Osteoblast (primary cell): ENCODE data around the gene B2M. TPM values are rescaled to one million over a fixed set of nuclear protein-coding genes. Genes with fewer than 3 reads are reported as not detected.
"Not testable (repeated sequence)": the region's sequence is repeated elsewhere in the genome, so short reads cannot be mapped to it uniquely, and the experiment has no call there.

Source experiments
- DNase-seq: peaks from one replicate; pipeline ENCODE4 v3.0.0; 2011; ENCODE audit warnings: low spot score, mixed read lengths; ENCODE audit not compliant: insufficient read length; ENCODE audit errors: missing footprints
- H2AFZ ChIP-seq: 2 replicates; pipeline ENCODE4 v1.6.0; 2011; ENCODE audit warnings: mild to moderate bottlenecking, low read length
- H3K27ac ChIP-seq: 2 replicates; pipeline ENCODE4 v1.5.1; 2011; ENCODE audit warnings: mild to moderate bottlenecking, low read depth, low read length, moderate library complexity
- H3K27me3 ChIP-seq: 2 replicates; pipeline ENCODE4 v1.6.0; 2012; ENCODE audit warnings: mild to moderate bottlenecking, control low read depth, inconsistent platforms, low read length, moderate library complexity; ENCODE audit not compliant: insufficient read depth
- H3K36me3 ChIP-seq: 2 replicates; pipeline ENCODE4 v1.5.1; 2011; ENCODE audit warnings: mild to moderate bottlenecking, low read length, control low read depth, moderate library complexity; ENCODE audit not compliant: insufficient read depth
- H3K4me1 ChIP-seq: 2 replicates; pipeline ENCODE4 v1.5.1; 2011; ENCODE audit warnings: mild to moderate bottlenecking, low read length, control low read depth, moderate library complexity; ENCODE audit not compliant: insufficient read depth
- H3K4me2 ChIP-seq: 2 replicates; pipeline ENCODE4 v1.6.0; 2011; ENCODE audit warnings: mild to moderate bottlenecking, low read length; ENCODE audit not compliant: insufficient read depth
- H3K4me3 ChIP-seq: fragments of 200-600 bp; sonication (generic); 3 replicates; pipeline ENCODE4 v1.5.1; 2012; ENCODE audit warnings: mild to moderate bottlenecking, low read length, inconsistent platforms; ENCODE audit not compliant: insufficient read depth
- H3K79me2 ChIP-seq: 2 replicates; pipeline ENCODE4 v1.6.0; 2012; ENCODE audit warnings: mild to moderate bottlenecking, low read length, control low read depth, inconsistent platforms; ENCODE audit not compliant: insufficient read depth
- H3K9me3 ChIP-seq: 2 replicates; pipeline ENCODE4 v1.5.1; 2011; ENCODE audit warnings: low read depth, low read length, control low read depth
- H4K20me1 ChIP-seq: 2 replicates; pipeline ENCODE4 v1.6.0; 2012; ENCODE audit warnings: mild to moderate bottlenecking, low read length, control low read depth; ENCODE audit not compliant: insufficient read depth
- CTCF ChIP-seq: IDR thresholded peaks from 2 replicates; pipeline ENCODE4 v1.5.1; 2011; ENCODE audit warnings: mild to moderate bottlenecking, low read depth, low read length, moderate library complexity; ENCODE audit errors: extremely low read depth
- total RNA-seq: library from RNA; depleted of rRNA; stranded (reverse); fragments of >200 nt; gene quantifications from 2 replicates; pipeline ENCODE4 v1.2.3, GENCODE V29; 2012

Gene B2M
- total RNA-seq, 1 donor: 4,170 TPM

GRCh38 chr15:44738340-44738984 is 27.1 kb downstream of the B2M start:
- Histone ChIP-seq H4K20me1 (no peaks in the 10 kb centered on the region), H3K27ac (no peak overlapping the region), H3K36me3 (no peaks in the 10 kb centered on the region), H3K4me1 (peaks cover 17% of the 10 kb centered on the region), H3K79me2 (no peaks in the 10 kb centered on the region), H3K4me2 (no peak overlapping the region), H2AFZ (no peak overlapping the region), H3K9me3 (no peaks in the 10 kb centered on the region), H3K4me3 (no peak overlapping the region), H3K27me3 (no peaks in the 10 kb centered on the region)
- DNase-seq: no peak
- TF ChIP-seq CTCF: peak; percentile 73

GRCh38 chr15:44739222-44739847 is 28.0 kb downstream of the B2M start:
- DNase-seq, H3K27ac ChIP-seq, H3K4me3 ChIP-seq, H3K4me2 ChIP-seq, H3K27me3 ChIP-seq, H3K79me2 ChIP-seq, H2AFZ ChIP-seq, H3K36me3 ChIP-seq, H4K20me1 ChIP-seq, H3K9me3 ChIP-seq: not testable (repeated sequence)
- H3K4me1 ChIP-seq: peaks cover 17% of the 10 kb centered on the region

GRCh38 chr15:44743454-44743853 is 32.1 kb downstream of the B2M start:
- not testable (repeated sequence) for H3K36me3 ChIP-seq, H3K9me3 ChIP-seq, H3K27me3 ChIP-seq, H2AFZ ChIP-seq, H3K27ac ChIP-seq, H3K4me1 ChIP-seq, H3K79me2 ChIP-seq, H3K4me3 ChIP-seq, H4K20me1 ChIP-seq, H3K4me2 ChIP-seq, DNase-seq

- H3K4me2 ChIP-seq: no peak overlapping the region
- no peaks in the 10 kb centered on the region for H3K27me3 ChIP-seq
Observed at GRCh38 chr15:44753345-44753744, 42.0 kb downstream of the B2M start.

More at GRCh38 chr15:44753345-44753744, 42.0 kb downstream of the B2M start:
- no peak for TF ChIP-seq CTCF
- Histone ChIP-seq H3K4me1 (no peaks in the 10 kb centered on the region), H2AFZ (no peak overlapping the region), H3K79me2 (no peaks in the 10 kb centered on the region), H3K27ac (no peak overlapping the region), H3K9me3 (peaks cover 3% of the 10 kb centered on the region), H4K20me1 (no peaks in the 10 kb centered on the region), H3K4me3 (no peak overlapping the region), H3K36me3 (no peaks in the 10 kb centered on the region)
- DNase-seq: peak; percentile 72
